Measurements from ENCODE around the gene TCEAL4.

DNA sequence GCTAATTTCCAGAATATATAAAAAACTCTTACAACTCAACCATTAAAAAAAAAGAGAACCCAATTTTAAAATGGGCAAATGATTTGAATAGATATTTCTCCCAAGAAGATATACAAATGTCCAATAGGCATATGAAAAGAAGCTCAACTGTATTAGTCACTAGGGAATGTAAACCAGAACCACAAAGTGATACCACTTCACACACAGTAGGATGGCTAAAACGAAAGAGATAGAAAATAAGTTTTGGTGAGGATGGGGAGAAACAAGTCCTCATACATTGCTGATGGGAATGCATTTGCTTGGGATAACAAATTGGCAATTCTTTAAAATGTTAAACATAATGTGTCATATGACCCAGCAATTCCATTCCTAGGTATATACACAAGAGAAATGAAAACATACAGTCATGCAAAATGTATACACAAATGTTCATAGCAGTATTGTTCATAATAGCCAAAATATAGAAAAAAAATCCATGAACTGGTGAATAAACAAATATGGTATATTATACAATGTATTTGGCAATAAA, 28.1 kb downstream of the TCEAL4 start:
- TF ChIP-seq, protein P1, sequence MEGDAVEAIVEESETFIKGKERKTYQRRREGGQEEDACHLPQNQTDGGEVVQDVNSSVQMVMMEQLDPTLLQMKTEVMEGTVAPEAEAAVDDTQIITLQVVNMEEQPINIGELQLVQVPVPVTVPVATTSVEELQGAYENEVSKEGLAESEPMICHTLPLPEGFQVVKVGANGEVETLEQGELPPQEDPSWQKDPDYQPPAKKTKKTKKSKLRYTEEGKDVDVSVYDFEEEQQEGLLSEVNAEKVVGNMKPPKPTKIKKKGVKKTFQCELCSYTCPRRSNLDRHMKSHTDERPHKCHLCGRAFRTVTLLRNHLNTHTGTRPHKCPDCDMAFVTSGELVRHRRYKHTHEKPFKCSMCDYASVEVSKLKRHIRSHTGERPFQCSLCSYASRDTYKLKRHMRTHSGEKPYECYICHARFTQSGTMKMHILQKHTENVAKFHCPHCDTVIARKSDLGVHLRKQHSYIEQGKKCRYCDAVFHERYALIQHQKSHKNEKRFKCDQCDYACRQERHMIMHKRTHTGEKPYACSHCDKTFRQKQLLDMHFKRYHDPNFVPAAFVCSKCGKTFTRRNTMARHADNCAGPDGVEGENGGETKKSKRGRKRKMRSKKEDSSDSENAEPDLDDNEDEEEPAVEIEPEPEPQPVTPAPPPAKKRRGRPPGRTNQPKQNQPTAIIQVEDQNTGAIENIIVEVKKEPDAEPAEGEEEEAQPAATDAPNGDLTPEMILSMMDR (IDR thresholded peaks at IDR 0.05 in 8 of 11, conservative IDR thresholded peaks at IDR 0.05 in 3 of 11): no peak
- no peak for TF ChIP-seq POLR2A (IDR thresholded peaks at IDR 0.05)
